ENCODE results near the gene GALNT17.

Gene GALNT17

DNA sequence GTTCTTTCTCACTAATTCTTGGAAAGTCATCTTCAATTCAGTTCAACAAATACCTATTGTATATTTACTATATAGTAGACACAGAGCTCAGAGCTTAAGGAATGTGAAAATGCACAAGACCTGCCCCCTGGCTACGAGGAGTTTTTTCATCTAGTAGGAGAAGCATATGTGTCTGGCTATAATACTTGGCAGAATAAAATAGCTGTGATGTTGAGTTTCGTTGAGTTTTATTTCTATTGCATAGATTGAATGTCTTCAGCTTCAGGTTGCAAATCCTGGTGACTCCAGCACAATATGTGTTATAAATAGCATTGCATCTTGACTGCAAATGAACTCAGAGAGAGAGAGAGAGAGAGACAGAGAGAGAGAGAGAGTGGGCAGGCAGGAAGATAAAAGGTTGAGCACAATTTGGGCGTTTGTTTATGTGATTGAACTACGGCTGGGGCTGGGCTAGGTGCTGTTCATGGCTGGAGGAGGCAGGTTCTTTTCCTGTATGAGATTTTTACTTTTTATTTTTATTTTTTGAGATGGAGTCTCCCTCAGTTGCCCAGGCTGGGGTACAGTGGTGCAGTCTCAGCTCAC lies 229.6 kb downstream of the GALNT17 start:
- TF ChIP-seq, protein P1, sequence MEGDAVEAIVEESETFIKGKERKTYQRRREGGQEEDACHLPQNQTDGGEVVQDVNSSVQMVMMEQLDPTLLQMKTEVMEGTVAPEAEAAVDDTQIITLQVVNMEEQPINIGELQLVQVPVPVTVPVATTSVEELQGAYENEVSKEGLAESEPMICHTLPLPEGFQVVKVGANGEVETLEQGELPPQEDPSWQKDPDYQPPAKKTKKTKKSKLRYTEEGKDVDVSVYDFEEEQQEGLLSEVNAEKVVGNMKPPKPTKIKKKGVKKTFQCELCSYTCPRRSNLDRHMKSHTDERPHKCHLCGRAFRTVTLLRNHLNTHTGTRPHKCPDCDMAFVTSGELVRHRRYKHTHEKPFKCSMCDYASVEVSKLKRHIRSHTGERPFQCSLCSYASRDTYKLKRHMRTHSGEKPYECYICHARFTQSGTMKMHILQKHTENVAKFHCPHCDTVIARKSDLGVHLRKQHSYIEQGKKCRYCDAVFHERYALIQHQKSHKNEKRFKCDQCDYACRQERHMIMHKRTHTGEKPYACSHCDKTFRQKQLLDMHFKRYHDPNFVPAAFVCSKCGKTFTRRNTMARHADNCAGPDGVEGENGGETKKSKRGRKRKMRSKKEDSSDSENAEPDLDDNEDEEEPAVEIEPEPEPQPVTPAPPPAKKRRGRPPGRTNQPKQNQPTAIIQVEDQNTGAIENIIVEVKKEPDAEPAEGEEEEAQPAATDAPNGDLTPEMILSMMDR (IDR thresholded peaks at IDR 0.05; ENCODE audit: insufficient read depth, low read length, missing control alignments): no peak
- POLR2A ChIA-PET: no interaction called here
- CTCF ChIA-PET: no interaction called here
- DNase-seq (ENCODE audit: low read depth, low spot score): no peak
- no peak overlapping the region for H3K4me3 ChIP-seq (ENCODE audit: low read depth, low read length)

DNA sequence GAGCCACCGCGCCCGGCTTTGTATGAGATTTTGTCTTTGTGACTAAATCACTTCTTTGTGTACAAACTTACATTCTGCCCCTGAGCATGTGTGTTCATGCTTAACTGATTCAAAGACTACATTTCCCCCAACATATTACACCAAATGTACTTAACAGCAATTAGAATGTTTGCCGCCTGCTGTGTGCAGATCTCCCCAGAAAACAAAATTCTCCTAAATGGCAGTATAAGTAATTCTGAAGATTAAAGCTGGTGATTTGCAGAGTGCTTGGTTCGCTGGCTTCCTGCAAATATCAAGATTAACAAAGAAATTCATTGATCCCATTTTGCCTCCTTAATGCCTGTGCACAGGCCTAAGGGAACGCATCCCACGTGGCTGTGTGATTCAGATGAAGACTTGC lies 230.3 kb downstream of the GALNT17 start:
- POLR2A ChIA-PET: no interaction called here
- TF ChIP-seq, protein P1 (IDR thresholded peaks at IDR 0.05; ENCODE audit: insufficient read depth, low read length, missing control alignments): no peak
- no peak for DNase-seq (ENCODE audit: low read depth, low spot score)
- no peak overlapping the region for H3K4me3 ChIP-seq (ENCODE audit: low read depth, low read length)
- CTCF ChIA-PET: no interaction called here

DNA sequence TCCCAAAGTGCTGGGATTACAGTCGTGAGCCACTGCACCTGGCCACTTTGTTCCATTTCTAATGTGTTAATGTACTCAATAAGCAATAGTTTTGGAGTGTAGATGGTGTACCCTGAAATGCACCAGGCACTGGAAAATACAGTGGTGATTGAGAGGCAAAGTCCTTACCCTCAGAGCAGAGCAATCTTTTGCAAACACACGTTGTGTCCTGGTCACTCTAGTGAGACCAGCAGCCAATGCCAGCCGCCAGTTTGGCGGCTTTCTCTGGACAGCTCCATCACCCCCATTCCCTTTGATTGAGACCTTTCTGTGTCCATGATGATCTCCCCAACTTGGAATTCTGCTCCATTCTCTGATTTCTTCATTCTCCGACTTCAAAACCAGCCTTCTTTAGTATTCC lies 231.3 kb downstream of the GALNT17 start:
- ChIA-PET POLR2A (no interaction called here), CTCF (no interaction called here)
- no peak overlapping the region for H3K4me3 ChIP-seq (ENCODE audit: low read depth, low read length)
- DNase-seq (ENCODE audit: low read depth, low spot score): no peak
- TF ChIP-seq, protein P1 (IDR thresholded peaks at IDR 0.05; ENCODE audit: insufficient read depth, low read length, missing control alignments): no peak

DNA sequence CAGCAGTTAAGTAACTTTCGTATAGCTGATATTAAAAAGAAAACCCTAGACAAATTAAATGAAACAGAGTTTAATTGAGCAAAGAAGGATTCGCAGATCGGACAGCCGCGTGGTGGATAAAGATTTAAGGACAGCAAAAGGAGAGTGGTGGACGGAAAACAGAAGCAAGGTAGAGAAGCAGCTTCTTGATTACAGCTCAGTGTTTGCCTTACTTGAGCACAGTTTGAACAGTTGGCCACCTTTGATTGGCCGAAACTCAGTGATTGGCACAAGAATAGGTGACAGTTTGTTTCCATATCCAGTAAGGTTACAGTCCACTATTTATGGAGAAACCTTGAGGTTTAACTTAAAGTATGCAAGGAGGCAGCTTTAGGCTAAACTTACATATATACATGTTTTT lies 231.7 kb downstream of the GALNT17 start:
- ChIA-PET CTCF (no interaction called here), POLR2A (no interaction called here)
- TF ChIP-seq, protein P1 (IDR thresholded peaks at IDR 0.05; ENCODE audit: insufficient read depth, low read length, missing control alignments): no peak
- DNase-seq (ENCODE audit: low read depth, low spot score): no peak
- H3K4me3 ChIP-seq (ENCODE audit: low read depth, low read length): no peak overlapping the region

DNA sequence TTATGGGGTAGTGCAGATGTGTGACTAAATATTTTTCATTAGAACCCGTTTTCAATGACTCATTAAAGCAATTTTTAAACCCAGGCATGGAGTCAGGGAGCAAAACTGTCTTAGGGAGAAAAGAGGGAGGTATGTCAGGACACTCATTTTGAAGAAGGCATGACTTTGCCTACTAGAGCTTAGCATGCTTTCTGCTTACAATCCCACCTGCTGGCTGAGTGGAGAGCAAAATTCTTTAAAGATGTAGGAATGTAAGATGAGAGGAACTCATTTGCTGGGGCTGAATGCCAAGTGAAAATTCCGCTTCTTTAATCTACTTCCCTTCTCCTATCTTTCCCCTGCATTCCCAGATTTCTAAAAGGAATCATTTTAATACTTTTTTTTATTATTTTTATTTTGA lies 232.6 kb downstream of the GALNT17 start:
- TF ChIP-seq, protein P1 (IDR thresholded peaks at IDR 0.05; ENCODE audit: insufficient read depth, low read length, missing control alignments): no peak
- no peak for DNase-seq (ENCODE audit: low read depth, low spot score)
- POLR2A ChIA-PET: no interaction called here
- no peak overlapping the region for H3K4me3 ChIP-seq (ENCODE audit: low read depth, low read length)
- CTCF ChIA-PET: no interaction called here

DNA sequence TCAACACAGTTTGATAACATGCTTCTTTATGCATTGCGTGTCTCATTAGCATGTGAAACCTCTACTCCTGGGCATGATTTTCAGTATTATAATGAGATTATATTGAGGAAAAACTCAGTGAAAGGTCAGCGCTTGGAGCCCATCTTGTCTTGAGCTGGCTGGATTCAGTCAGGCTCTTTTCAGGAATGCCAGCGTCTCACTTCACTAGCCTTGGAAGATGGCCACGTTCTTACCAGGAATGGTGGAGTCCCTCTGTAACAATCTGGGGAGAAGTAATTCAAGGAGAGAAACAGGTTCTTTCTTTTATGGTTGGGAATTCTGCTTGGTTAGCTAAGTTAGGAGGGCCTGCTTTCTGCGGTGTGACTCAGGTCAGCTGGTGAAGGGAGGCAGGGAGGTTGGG lies 241.0 kb downstream of the GALNT17 start:
- ChIA-PET CTCF (no interaction called here), POLR2A (no interaction called here)
- DNase-seq (ENCODE audit: low read depth, low spot score): no peak
- TF ChIP-seq, protein P1 (IDR thresholded peaks at IDR 0.05; ENCODE audit: insufficient read depth, low read length, missing control alignments): no peak
- H3K4me3 ChIP-seq (ENCODE audit: low read depth, low read length): no peak overlapping the region
